ENCODE data around the gene LCN15. TPM values are rescaled to one million over a fixed set of nuclear protein-coding genes. Genes with fewer than 3 reads are reported as not detected.

Gene LCN15
- total RNA-seq, 1 experiment from 2014 or later, result not detected

- Histone ChIP-seq H3K4me1 (replicated peaks; ENCODE audit: insufficient read depth) (peaks cover 20% of the 10 kb centered on the region), H4K20me1 (ENCODE audit: insufficient read depth) (peaks cover 72% of the 10 kb centered on the region), H3K36me3 (ENCODE audit: low read depth) (peaks cover 34% of the 10 kb centered on the region), H3F3A (ENCODE audit: insufficient read depth, low read depth) (peaks cover 73% of the 10 kb centered on the region), H3K79me2 (ENCODE audit: low read depth) (peaks cover 45% of the 10 kb centered on the region), H3K9me3 (ENCODE audit: insufficient read depth, low read depth) (no peaks in the 10 kb centered on the region), H2AFZ (no peak overlapping the region), H3K27me3 (ENCODE audit: insufficient read depth, low read depth) (no peaks in the 10 kb centered on the region), H3K4me3 (no peak overlapping the region), H3K4me2 (no peak overlapping the region), H3K27ac (no peak overlapping the region), H3K9me2 (ENCODE audit: insufficient read depth) (no peaks in the 10 kb centered on the region)
- ChIA-PET CTCF (interaction anchor here (0.5 kb wide), 1 partner anchor 162 kb away, joined by 3 read pairs; the partner anchor contains the start of gene TRAF2), POLR2A (ENCODE audit: unreplicated experiment) (no interaction called here)
- no peak for DNase-seq
- BruUV-seq (replicated peaks), result no TSS peak
- intact Hi-C loops (cut with micrococcal nuclease; ENCODE audit: unreplicated experiment), result loop anchor here (10.0 kb wide), 1 partner anchor 49 kb away; no protein-coding TSS in a partner anchor
- TF ChIP-seq CTCF (conservative IDR thresholded peaks at IDR 0.05) (no peak), EZH2 (IDR thresholded peaks at IDR 0.05; ENCODE audit: low read depth) (no peak)
Observed at GRCh38 chr9:136723989-136724388, 40.3 kb downstream of the LCN15 start.

GRCh38 chr9:136723362-136723976 lies 40.8 kb downstream of the LCN15 start:
- Histone ChIP-seq H3K27ac (no peak overlapping the region), H3K27me3 (ENCODE audit: insufficient read depth, low read depth) (no peaks in the 10 kb centered on the region), H3K79me2 (ENCODE audit: low read depth) (peaks cover 40% of the 10 kb centered on the region), H3F3A (ENCODE audit: insufficient read depth, low read depth) (peaks cover 73% of the 10 kb centered on the region), H2AFZ (no peak overlapping the region), H4K20me1 (ENCODE audit: insufficient read depth) (peaks cover 72% of the 10 kb centered on the region), H3K4me3 (no peak overlapping the region), H3K36me3 (ENCODE audit: low read depth) (peaks cover 34% of the 10 kb centered on the region), H3K4me1 (replicated peaks; ENCODE audit: insufficient read depth) (peaks cover 20% of the 10 kb centered on the region), H3K9me3 (ENCODE audit: insufficient read depth, low read depth) (no peaks in the 10 kb centered on the region), H3K4me2 (no peak overlapping the region), H3K9me2 (ENCODE audit: insufficient read depth) (no peaks in the 10 kb centered on the region)
- TF ChIP-seq EZH2 (IDR thresholded peaks at IDR 0.05; ENCODE audit: low read depth), result no peak
- TF ChIP-seq CTCF (conservative IDR thresholded peaks at IDR 0.05), result no peak
- no peak for DNase-seq
- POLR2A ChIA-PET (ENCODE audit: unreplicated experiment), result interaction anchor here (0.6 kb wide), 1 partner anchor 12 kb away, joined by 3 read pairs; no protein-coding TSS in a partner anchor
- CTCF ChIA-PET, result interaction anchor here (0.5 kb wide), 1 partner anchor 163 kb away, joined by 3 read pairs; the partner anchor contains the start of gene TRAF2
- no TSS peak for BruUV-seq (replicated peaks)
- intact Hi-C loops (cut with micrococcal nuclease; ENCODE audit: unreplicated experiment), result loop anchor here (10.0 kb wide), 1 partner anchor 49 kb away; no protein-coding TSS in a partner anchor

GRCh38 chr9:136722969-136723356 lies 41.4 kb downstream of the LCN15 start:
- Histone ChIP-seq H3K27ac (no peak overlapping the region), H3K9me2 (ENCODE audit: insufficient read depth) (no peaks in the 10 kb centered on the region), H3K27me3 (ENCODE audit: insufficient read depth, low read depth) (no peaks in the 10 kb centered on the region), H3K79me2 (ENCODE audit: low read depth) (peaks cover 38% of the 10 kb centered on the region), H2AFZ (no peak overlapping the region), H3K36me3 (ENCODE audit: low read depth) (peaks cover 34% of the 10 kb centered on the region), H3K9me3 (ENCODE audit: insufficient read depth, low read depth) (no peaks in the 10 kb centered on the region), H3F3A (ENCODE audit: insufficient read depth, low read depth) (peaks cover 73% of the 10 kb centered on the region), H3K4me2 (no peak overlapping the region), H3K4me3 (no peak overlapping the region), H4K20me1 (ENCODE audit: insufficient read depth) (peaks cover 72% of the 10 kb centered on the region), H3K4me1 (replicated peaks; ENCODE audit: insufficient read depth) (peaks cover 20% of the 10 kb centered on the region)
- BruUV-seq (replicated peaks), result no TSS peak
- no peak for TF ChIP-seq EZH2 (IDR thresholded peaks at IDR 0.05; ENCODE audit: low read depth)
- TF ChIP-seq CTCF (conservative IDR thresholded peaks at IDR 0.05), result no peak
- DNase-seq, result no peak
- intact Hi-C loops (cut with micrococcal nuclease; ENCODE audit: unreplicated experiment), result loop anchor here (10.0 kb wide), 1 partner anchor 48 kb away; no protein-coding TSS in a partner anchor
- POLR2A ChIA-PET (ENCODE audit: unreplicated experiment), result interaction anchor here (0.6 to 0.7 kb wide), 2 partner anchors 13 to 269 kb away, joined by 3 read pairs; partner anchors contain the start of gene PAXX
- CTCF ChIA-PET, result interaction anchor here (0.6 kb wide), 1 partner anchor 97 kb away, joined by 6 read pairs; no protein-coding TSS in a partner anchor
